ENCODE data around the gene NGEF. TPM values are rescaled to one million over a fixed set of nuclear protein-coding genes. Genes with fewer than 3 reads are reported as not detected.
A peak's percentile ranks its signal among the peaks of the same experiment; 100 is the strongest.

The NGEF gene
- total RNA-seq, 1 donor = 17.4 TPM

DNA sequence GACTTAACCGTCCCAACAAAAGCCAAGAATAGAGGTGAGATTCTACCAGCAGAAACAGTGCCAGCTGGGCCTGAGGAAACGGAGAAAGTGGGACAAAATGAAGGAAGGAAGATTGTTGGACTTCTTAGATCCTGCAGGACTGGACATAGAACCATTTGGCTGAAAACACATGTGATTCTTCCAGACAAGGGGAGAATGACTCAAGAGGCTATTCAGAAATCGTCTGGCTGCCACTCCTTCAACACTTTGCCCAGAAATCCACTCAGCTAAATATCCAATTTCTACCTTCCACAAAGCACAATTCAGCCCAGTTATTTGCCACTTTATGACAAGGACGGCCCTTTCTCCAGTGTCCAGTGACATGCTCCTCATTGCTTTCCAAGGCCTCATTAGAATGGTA, 81.4 kb downstream of the NGEF start:
- peak; percentile 75 for DNase-seq (ENCODE audit: low read depth)
- TF ChIP-seq, protein P1, sequence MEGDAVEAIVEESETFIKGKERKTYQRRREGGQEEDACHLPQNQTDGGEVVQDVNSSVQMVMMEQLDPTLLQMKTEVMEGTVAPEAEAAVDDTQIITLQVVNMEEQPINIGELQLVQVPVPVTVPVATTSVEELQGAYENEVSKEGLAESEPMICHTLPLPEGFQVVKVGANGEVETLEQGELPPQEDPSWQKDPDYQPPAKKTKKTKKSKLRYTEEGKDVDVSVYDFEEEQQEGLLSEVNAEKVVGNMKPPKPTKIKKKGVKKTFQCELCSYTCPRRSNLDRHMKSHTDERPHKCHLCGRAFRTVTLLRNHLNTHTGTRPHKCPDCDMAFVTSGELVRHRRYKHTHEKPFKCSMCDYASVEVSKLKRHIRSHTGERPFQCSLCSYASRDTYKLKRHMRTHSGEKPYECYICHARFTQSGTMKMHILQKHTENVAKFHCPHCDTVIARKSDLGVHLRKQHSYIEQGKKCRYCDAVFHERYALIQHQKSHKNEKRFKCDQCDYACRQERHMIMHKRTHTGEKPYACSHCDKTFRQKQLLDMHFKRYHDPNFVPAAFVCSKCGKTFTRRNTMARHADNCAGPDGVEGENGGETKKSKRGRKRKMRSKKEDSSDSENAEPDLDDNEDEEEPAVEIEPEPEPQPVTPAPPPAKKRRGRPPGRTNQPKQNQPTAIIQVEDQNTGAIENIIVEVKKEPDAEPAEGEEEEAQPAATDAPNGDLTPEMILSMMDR (IDR thresholded peaks at IDR 0.05; ENCODE audit: insufficient read depth, low read length) = no peak
- no peak overlapping the region for H3K4me3 ChIP-seq (ENCODE audit: low read depth, low read length)

DNA sequence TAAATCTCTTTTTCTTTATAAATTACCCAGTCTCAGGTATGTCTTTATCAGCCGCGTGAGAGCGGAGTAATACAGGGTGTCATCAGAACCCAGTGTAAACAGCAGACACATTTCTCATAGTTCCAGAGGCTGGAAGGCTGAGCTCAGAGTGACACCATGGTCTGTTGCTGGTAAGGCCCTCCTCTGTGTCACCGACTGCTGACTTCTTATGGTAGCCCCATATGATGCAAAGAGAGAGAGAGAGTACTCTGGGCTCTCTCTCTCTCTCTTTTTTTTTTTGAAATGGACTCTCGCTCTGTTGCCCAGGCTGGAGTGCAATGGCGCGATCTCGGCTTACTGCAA, 83.0 kb downstream of the NGEF start:
- H3K4me3 ChIP-seq (ENCODE audit: low read depth, low read length) = no peak overlapping the region
- DNase-seq (ENCODE audit: low read depth) = no peak
- TF ChIP-seq, protein P1 (IDR thresholded peaks at IDR 0.05; ENCODE audit: insufficient read depth, low read length) = no peak

DNA sequence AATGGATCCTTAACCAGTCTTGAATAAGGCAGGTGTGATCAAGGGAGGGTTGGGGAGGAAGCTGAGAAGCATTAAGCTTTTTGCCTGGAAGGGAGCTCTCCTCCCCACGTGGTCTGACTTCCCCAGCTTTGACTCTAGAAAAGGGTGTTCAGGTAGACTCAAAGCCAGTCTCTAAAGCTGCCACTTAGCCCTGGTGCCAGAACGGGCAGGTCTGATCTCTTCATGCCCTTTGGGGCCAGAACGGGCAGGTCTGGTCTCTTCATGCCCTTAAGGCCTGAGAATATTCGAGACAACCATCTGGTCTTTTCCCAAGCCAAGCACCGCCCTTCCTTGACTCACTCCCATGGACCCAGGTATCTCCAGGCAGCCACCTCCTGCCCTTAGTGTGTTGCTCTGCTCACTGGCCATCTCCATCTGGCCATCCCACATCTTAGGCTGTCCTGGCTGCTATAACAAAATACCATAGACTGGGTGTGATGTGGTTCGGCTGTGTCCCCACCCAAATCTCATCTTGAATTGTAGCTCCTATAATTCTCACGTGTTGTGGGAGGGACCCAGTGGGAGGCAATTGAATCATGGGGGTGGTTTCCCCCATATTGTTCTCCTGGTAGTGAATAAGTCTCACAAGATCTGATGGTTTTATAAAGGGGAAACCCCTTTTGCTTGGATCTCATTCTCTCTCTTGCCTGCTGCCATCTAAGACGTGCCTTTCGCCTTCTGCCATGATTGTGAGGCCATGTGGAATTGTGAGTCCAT, 83.6 kb downstream of the NGEF start:
- no peak overlapping the region for H3K4me3 ChIP-seq (ENCODE audit: low read depth, low read length)
- no peak for DNase-seq (ENCODE audit: low read depth)
- TF ChIP-seq, protein P1 (IDR thresholded peaks at IDR 0.05; ENCODE audit: insufficient read depth, low read length) = no peak

DNA sequence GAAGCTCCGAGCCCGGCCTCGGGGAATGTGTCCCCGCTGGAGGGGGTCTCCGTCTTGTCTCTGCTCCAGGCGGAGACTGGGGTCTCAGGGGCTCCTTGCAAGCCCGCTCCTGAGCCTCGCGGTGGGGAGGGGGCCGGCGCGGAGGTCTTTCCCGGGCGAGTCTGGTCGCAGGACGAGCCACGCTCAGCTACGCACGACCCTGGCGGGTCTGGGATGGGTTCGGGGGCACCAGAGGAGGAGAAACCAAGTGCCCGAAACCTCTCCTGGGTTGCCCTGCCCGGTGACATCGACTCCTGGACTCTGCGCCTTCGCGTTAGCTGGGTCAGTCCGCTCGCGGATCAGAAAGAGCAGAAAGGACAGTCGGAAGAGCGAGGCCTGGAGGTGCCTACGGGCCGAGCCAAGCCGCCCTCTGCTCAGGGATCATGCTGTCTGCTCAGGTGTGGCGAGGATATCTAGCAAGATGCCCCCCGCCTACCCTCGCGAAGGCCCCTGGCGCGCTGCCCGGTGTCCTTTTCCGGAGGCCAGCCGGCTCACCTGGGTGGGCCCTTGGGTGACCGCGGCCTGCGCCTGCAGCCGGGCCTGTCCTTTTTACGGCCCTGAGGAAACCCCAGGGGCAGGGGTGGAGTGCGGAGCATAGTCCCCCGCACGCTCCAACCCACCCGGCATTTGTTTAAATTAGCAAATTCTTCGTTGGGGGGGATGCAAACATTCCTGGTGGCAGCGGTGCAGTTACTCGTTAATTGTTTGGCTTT, 84.3 kb downstream of the NGEF start:
- TF ChIP-seq, protein P1 (IDR thresholded peaks at IDR 0.05; ENCODE audit: insufficient read depth, low read length) = no peak
- peak overlapping the region; percentile 48 for H3K4me3 ChIP-seq (ENCODE audit: low read depth, low read length)
- DNase-seq (ENCODE audit: low read depth) = no peak

DNA sequence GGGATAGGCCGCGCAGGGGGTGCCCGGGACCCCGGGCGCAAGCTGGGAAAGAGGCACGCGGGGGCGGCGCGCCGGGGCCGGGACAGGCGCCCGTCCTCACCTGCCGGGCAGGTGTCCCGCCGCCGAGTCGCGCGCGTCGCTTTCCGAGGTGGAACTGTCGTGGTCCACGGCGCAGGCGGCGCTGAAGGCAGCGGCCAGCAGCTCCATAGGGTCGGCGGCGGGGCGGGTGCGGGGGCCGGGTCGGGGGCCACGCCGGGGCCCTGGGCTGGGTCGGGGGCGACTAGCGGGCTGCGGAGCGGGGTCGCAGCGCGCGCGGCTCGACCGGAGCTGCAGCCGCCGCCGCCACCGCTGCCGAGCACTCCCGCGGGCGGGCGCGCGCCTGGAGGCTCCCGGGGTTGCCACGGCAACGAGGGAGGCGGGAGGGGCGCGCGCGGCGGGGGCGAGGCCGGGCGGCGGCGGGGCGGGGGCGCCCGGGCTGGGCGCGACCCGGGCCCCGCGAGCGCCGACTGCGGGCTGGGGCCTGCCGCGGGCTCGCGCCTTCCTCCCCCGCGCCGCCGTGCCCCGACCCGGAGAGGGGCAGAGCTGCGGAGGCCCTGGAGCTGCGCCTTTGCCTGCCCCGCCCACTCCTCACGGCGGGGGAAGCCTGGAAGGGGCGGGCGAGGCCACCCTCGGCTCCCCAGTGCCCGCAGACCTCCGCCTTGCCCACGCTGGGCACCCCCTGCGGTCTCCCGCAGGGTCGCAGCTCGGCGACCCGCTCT, 85.1 kb downstream of the NGEF start:
- DNase-seq (ENCODE audit: low read depth) = no peak
- H3K4me3 ChIP-seq (ENCODE audit: low read depth, low read length) = peak overlapping the region; percentile 67
- TF ChIP-seq, protein P1 (IDR thresholded peaks at IDR 0.05; ENCODE audit: insufficient read depth, low read length) = no peak

DNA sequence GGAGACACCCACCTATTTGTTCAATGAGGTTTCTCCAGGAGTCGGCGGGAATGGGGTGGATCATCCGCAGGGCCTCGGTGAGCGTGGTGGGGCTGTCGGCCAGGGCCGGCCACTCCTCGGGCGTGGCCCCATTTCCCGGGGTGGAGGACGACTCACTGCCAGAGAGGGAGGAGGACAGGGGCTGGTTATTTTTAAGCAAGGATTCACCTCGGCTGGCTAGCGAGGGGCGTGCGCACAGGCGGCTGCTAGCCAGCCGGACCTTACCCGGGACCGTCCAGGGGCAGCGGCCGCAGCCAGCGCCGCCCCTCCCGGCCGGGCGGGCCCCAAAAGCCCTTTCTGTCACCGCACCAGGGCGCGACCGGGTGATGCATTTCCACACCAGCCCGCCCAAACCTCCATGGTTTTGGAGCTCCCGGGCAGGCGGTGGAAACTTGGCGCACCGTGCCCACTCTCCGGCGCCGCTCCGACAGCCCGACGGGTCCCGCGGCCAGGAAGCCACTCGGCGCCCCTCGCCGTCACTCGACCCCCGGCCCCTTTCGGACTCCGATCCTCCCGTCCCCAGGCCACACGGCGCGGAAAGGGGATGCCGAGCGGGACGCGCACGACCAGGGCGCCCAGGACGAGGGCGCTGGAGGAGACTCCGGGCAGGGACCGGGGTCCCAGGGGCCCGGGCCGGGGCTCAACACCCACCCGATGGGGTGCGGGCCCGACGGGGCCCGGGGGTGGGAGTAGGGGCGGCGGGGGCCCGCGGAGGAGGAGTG, 85.8 kb downstream of the NGEF start:
- TF ChIP-seq, protein P1 (IDR thresholded peaks at IDR 0.05; ENCODE audit: insufficient read depth, low read length) = no peak
- peak; percentile 61 for DNase-seq (ENCODE audit: low read depth)
- H3K4me3 ChIP-seq (ENCODE audit: low read depth, low read length) = peak overlapping the region; percentile 67
